Sciatic nerve (tissue), 2 donors: Measurements from ENCODE around the gene FREY1. TPM values are rescaled to one million over a fixed set of nuclear protein-coding genes. Genes with fewer than 3 reads are reported as not detected.
A peak's percentile ranks its signal among the peaks of the same experiment; 100 is the strongest.

Experiments used
- ATAC-seq: fragments of 200-7000 bp; cut with Tn5 transposase; one replicate; pipeline ENCODE4 v1.9.1; 2020; ENCODE audit warnings: mild to moderate bottlenecking, moderate library complexity
- DNase-seq: peaks from one replicate; pipeline ENCODE4 v3.0.0-alpha.2; 2020; ENCODE audit warnings: low spot score
- intact Hi-C: fragments of 100-400 bp; cut with DNase I; formaldehyde crosslinking; loops from one replicate; pipeline ENCODE4 v1.14.2; 2022
- total RNA-seq: library from RNA; stranded (reverse); fragmentation: NEBNext Ultra II Directional; extraction: Animal tissue kit (Norgen Biotek cat#: 25700); gene quantifications from one replicate; pipeline ENCODE4 v1.2.1, GENCODE V29; 2021
- donor health status: DM: no; HTN: no; CAD: no.
- donor health status: DM: no; HTN: no; CAD: no.

Gene FREY1
- total RNA-seq, 1 donor from 2014 or later, result not detected

GRCh38 chr11:45857961-45858474 lies 49.1 kb downstream of the FREY1 start:
- intact Hi-C loops, result no loop called here
- DNase-seq (no peak), ATAC-seq (peak; percentile 80)

Other genes with a start within 250 kb of the FREY1 start
- gene CHST1, start 241.6 kb downstream of the FREY1 start, total RNA-seq, result 2.1 TPM
- gene SLC35C1, start 102.1 kb downstream of the FREY1 start, total RNA-seq, result 12.0 TPM
- gene CRY2, start 59.8 kb downstream of the FREY1 start, total RNA-seq, result 74.2 TPM
- gene MAPK8IP1, start 21.6 kb downstream of the FREY1 start, total RNA-seq, result 285 TPM
- gene PEX16, start 10.6 kb upstream of the FREY1 start, total RNA-seq, result 19.0 TPM
- 1.4 TPM for gene LARGE2, start 15.4 kb upstream of the FREY1 start, total RNA-seq
- 82.2 TPM for gene PHF21A, start 214.2 kb upstream of the FREY1 start, total RNA-seq